Stimulated activated CD8-positive, alpha-beta memory T cell treated with anti-CD3 and anti-CD28 coated beads, Interleukin-12 subunit alpha, Interleukin-12 subunit beta, amount 100 ng/mL, for 4 hours (primary cell): ENCODE results near the gene CUX1.

Experiments
- DNase-seq: peaks from one replicate; pipeline ENCODE4 v3.0.0-alpha.2; 2020; ENCODE audit warnings: low read depth

The CUX1 gene

GRCh38 chr7:102185796-102186195, 368.4 kb downstream of the CUX1 start:
- DNase-seq = no peak

- no peak for DNase-seq
Measured at GRCh38 chr7:102186306-102186705, 368.9 kb downstream of the CUX1 start.

GRCh38 chr7:102188746-102189145, 371.3 kb downstream of the CUX1 start:
- DNase-seq = no peak

GRCh38 chr7:102189756-102190155, 372.3 kb downstream of the CUX1 start:
- no peak for DNase-seq

GRCh38 chr7:102190776-102191350, 373.4 kb downstream of the CUX1 start:
- no peak for DNase-seq

- DNase-seq = no peak
Measured at GRCh38 chr7:102191556-102192379, 374.3 kb downstream of the CUX1 start.

- DNase-seq = no peak
Measured at GRCh38 chr7:102192790-102193189, 375.4 kb downstream of the CUX1 start.

- DNase-seq = no peak
Measured at GRCh38 chr7:102193806-102194205, 376.4 kb downstream of the CUX1 start.

GRCh38 chr7:102195361-102195760, 377.9 kb downstream of the CUX1 start:
- DNase-seq = no peak

- DNase-seq = no peak
Measured at GRCh38 chr7:102196028-102196427, 378.6 kb downstream of the CUX1 start.

GRCh38 chr7:102197161-102197560, 379.7 kb downstream of the CUX1 start:
- no peak for DNase-seq

GRCh38 chr7:102197599-102197998, 380.2 kb downstream of the CUX1 start:
- DNase-seq = no peak

GRCh38 chr7:102198417-102198956, 381.1 kb downstream of the CUX1 start:
- no peak for DNase-seq

GRCh38 chr7:102201576-102201975, 384.1 kb downstream of the CUX1 start:
- no peak for DNase-seq

GRCh38 chr7:102202556-102202955, 385.1 kb downstream of the CUX1 start:
- DNase-seq = no peak

- DNase-seq = no peak
Measured at GRCh38 chr7:102203218-102203617, 385.8 kb downstream of the CUX1 start.

GRCh38 chr7:102204212-102204611, 386.8 kb downstream of the CUX1 start:
- no peak for DNase-seq

- DNase-seq = no peak
Measured at GRCh38 chr7:102205915-102206314, 388.5 kb downstream of the CUX1 start.

GRCh38 chr7:102208826-102209225, 391.4 kb downstream of the CUX1 start:
- no peak for DNase-seq

GRCh38 chr7:102210787-102211186, 393.4 kb downstream of the CUX1 start:
- no peak for DNase-seq

- no peak for DNase-seq
Measured at GRCh38 chr7:102211590-102212550, 394.4 kb downstream of the CUX1 start.

GRCh38 chr7:102214477-102215072, 397.1 kb downstream of the CUX1 start:
- no peak for DNase-seq
